Fibroblast of gingiva (primary cell): ENCODE data around the gene FFAR3.

Source experiments
- DNase-seq: peaks from one replicate; pipeline ENCODE4 v3.0.0-alpha.2; 2011; ENCODE audit warnings: low read depth

Gene FFAR3

DNA sequence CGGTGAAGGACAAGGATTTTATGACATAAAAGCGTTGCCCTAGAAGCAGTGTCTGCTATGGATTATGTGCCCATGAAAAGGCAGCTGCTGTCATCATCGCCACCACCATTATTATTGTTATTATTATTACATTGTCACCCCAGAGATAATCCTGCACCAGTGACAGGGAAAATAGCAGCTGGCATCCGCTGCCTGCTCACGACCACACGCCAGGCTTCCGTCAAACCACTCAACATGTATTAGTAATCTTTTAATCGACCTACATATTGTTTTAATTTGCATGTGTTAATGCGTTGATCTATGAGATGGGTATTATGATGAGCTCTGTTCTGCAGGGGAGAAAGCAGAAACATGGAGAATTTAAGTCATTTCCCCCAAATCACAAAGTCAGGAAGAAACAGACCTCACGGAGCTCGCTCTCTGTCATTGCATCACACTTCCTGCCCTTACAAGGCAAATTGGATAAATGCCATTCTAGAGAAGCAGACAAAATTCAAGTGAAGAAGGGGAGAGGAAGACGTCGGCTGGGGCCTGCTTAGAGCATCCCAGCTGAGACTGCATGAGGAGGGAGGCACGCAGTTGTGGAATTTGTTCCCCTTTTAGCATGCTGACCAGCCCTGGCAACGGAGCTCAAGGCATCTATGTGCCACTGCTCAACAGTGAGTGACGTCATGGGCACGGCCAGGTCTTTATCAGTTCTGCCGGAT, at the start of gene FFAR3:
Gene FFAR3 (plus strand): TSS at position 594 of the 707 bp plus-strand sequence. CDS start 431 bp downstream, outside the sequence.
- peak; percentile 15 for DNase-seq

- no peak for DNase-seq
Observed at GRCh38 chr19:35308910-35309309, 49.4 kb upstream of the FFAR3 start.

- DNase-seq, result no peak
Observed at GRCh38 chr19:35309481-35310279, 48.6 kb upstream of the FFAR3 start.

DNA sequence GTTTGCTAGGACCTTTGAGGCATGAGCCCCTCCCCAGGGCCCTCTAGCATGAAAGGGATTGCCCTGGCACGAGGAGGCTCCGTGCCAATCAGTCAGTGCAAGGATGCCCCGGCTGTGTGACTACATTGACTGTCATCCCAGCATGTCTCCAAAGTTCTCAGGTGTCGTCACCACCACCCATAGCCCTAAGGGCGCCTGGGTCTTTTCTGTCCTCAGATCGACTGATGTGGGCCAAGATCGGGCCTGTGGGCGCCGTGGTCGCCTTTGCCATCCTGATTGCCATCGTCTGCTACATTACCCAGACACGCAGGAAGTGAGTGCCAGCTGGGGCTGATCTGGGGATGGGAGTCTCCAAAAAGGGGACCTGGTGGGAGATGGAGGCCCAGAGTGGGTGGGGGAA, 47.9 kb upstream of the FFAR3 start:
- DNase-seq, result no peak

- no peak for DNase-seq
Observed at GRCh38 chr19:35310811-35311465, 47.3 kb upstream of the FFAR3 start.

DNA sequence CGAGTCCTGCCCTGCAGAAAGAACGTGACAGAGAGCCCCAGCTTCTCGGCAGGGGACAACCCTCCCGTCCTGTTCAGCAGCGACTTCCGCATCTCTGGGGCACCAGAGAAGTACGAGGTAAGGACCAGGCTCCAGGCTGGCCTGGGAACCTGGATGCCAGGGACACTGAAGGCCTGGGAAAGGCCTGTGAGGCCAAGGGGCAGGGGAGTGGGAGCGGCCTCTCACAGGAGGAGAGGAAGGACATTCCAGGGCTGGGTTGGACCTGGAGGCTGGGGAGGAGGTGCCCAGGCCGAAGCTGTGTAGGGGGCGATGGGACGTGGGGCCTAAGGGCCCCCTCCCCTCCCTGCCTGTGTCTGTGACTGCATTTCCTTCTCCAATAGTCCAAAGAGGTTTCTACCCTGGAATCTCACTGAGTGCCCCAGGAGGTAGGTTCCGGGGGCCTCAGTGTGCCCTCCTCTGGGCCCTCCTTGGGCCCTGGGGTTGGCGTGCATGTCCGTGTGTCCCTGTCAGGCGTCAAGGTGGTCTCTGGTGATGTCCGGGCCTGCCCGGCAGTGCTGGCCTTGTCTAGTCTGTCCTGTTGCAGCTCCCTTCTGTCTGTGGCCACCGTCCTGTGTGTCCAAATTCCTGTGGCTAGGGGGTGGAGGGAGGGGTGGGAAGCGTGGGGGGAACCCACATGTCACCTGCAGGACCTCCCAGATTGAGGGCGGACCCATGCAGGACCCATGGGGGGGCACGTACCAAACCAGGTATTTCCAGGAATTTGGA, 46.2 kb upstream of the FFAR3 start:
- no peak for DNase-seq

GRCh38 chr19:35313587-35313986, 44.7 kb upstream of the FFAR3 start:
- no peak for DNase-seq

DNA sequence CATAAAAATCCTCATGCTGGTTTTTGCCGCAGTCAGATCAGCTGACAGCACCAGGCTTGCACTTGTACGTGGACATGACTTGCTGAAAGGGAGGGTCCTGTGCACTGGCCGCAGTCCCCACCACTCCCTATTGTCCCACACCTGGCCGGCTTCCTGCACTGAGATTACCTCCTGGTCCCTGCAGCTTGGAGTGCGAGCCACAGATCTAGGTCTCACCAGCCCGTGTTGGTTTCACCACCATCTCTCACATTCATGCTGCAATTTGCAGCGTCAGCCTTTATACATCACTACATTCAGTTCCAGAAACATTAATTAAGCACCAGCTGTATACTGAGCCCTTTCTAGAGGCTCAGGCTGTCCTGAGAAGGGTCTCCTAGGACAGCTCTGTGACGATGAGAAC, 44.2 kb upstream of the FFAR3 start:
- no peak for DNase-seq

GRCh38 chr19:35314858-35315470, 43.3 kb upstream of the FFAR3 start:
- DNase-seq, result no peak

GRCh38 chr19:35315883-35316282, 42.4 kb upstream of the FFAR3 start:
- DNase-seq, result no peak

GRCh38 chr19:35316560-35316959, 41.7 kb upstream of the FFAR3 start:
- no peak for DNase-seq

GRCh38 chr19:35317464-35318043, 40.7 kb upstream of the FFAR3 start:
- no peak for DNase-seq

DNA sequence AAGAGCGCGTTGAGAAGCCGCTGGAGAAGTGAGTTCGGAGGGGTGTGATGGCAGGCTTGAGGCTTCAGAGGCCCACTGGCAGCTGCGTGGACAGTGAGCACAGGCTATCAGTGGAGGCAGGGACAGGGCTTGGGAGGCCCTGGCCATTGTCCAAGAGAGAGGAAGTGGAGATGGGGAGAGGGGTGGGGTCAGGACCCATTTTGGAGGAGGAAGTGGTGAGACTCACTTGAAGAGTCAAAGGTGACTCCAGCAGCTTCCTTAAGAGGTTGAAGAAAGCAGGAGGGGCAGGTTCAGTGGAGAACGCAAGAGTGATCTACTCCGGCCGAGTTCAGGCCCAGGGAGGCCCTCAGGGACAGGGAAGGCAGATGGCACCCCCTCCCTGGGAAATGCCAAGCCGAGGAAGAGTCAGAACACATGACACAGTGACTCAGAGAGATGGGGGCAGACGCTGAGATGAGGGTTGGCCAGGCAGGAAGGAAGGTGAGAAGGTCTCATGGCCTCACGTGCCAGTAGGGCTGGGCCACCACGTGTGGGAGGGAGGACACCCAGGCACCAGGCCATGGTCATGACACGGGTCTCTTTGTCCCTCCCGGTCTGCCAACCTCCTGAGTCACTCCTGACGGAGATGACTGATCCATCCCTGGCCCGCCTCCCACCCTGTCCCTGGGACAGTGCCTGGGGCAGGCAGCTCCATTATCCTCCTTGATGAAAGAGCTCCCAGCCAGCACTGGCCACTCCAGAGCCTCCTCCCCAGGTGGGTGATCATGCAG, 39.4 kb upstream of the FFAR3 start:
- peak; percentile 70 for DNase-seq

- no peak for DNase-seq
Observed at GRCh38 chr19:35320065-35320713, 38.1 kb upstream of the FFAR3 start.

GRCh38 chr19:35321291-35321690, 37.0 kb upstream of the FFAR3 start:
- no peak for DNase-seq

DNA sequence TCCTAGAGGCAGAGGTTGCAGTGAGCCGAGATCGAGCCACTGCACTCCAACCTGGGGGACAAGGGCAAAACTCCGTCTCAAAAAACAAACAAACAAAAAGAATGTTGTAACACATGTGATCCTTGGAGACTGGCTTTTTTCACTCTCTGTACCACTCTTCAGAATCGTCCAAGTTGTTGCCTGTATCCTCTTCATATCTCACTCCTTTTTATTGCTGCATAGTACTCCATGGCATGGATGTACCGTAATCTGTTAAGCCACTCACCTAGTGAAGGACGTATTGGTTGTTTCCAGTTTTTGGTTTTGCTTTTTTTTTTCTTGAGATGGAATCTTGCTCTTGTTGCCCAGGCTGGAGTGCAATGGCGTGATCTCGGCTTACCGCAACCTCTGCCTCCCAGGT, 36.2 kb upstream of the FFAR3 start:
- no peak for DNase-seq

- DNase-seq, result no peak
Observed at GRCh38 chr19:35327642-35328041, 30.6 kb upstream of the FFAR3 start.

DNA sequence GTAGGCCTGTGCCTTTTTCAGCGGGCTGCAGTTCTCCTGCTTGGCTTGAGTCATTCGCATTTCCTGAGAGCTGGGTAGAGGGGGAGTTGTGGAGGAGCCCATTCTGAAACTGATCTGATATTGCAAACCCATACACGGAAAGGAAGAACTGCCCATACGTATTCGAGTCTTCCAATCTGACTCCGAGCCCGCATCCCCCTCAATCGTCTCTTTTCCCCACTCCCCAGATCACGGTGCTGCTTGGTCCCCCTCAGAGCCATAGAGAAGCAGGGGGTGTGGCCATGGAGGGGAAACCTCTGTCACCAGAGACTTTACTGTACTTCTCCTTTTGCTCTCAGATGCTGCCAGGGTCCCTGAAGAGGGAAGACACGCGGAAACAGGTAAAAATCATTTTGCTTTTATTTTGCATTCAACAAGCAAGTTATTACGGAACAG, 29.4 kb upstream of the FFAR3 start, which contains the start of gene CD22:
Gene CD22 (plus strand): TSS at position 337 of the 435 bp plus-strand sequence. CDS start 2,854 bp downstream, outside the sequence.
- no peak for DNase-seq

DNA sequence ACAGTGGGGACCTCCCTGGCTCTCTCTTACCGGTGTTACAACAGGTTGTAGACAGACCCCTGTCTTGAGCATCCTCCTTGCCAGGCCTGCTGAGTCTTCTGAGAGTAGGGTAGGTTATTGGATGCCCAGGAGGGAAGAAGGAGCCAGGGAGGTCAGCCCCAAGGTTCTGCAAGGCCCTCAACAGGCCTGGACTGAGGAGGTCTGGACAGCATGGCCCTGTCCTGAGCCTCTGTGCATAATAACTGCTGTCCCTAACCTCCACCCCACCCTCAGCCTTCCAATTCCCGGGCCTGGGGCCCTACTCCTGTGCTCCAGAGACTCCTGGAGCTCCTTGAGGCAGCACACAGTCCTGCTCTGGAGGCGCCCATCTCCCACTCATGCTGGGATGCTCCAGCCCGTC, 28.9 kb upstream of the FFAR3 start:
- DNase-seq, result no peak

GRCh38 chr19:35330475-35330874, 27.8 kb upstream of the FFAR3 start:
- no peak for DNase-seq
